K562 (cell line): ENCODE results near the gene FBN3. TPM values are rescaled to one million over a fixed set of nuclear protein-coding genes. Genes with fewer than 3 reads are reported as not detected.

Experiments used
- FOS ChIP-seq: IDR thresholded peaks from 3 replicates; pipeline ENCODE4 v1.6.1; 2011; ENCODE audit not compliant: insufficient read length; ENCODE audit errors: extremely low read depth
- PHF21A ChIP-seq: fragments of 450-650 bp; IDR thresholded peaks from 2 replicates; pipeline ENCODE4 v1.6.1; 2017; ENCODE audit warnings: low read depth, borderline replicate concordance
- SRSF3 ChIP-seq: fragments of 200-400 bp; formaldehyde crosslinking; IDR thresholded peaks from 2 replicates; pipeline ENCODE4 v1.6.1; 2016; ENCODE audit warnings: mild to moderate bottlenecking, low read length, moderate library complexity; ENCODE audit not compliant: insufficient read depth
- STAT5B ChIP-seq: fragments of 250-450 bp; sonication (Bioruptor Pico); IDR thresholded peaks from 2 replicates; pipeline ENCODE4 v1.8.0; 2021; ENCODE audit warnings: mild to moderate bottlenecking, inconsistent platforms
- TRIM24 ChIP-seq, 2 experiments: fragments of 450-650 bp; IDR thresholded peaks; 2 replicates each; pipeline ENCODE4 v1.6.1; 2016
- ZNF146 ChIP-seq: IDR thresholded peaks from one replicate; pipeline ENCODE4 v1.6.1; 2018; ENCODE audit warnings: missing compliant biosample characterization; ENCODE audit not compliant: unreplicated experiment
- polyA plus RNA-seq, 8 experiments: library from polyadenylated mRNA; depleted of rRNA in 4 of 8; stranded (reverse) in 5 of 8; unstranded in 3 of 8; fragments of >200 nt; fragmentation: Nextera tagmentation in 2 of 8; fragmentation: Illumina TruSeq in 1 of 8; extraction: Ambion mirVana in 2 of 8; extraction: Trizol in 1 of 8; gene quantifications; 2 replicates each; pipeline versions ENCODE4 v1.2.1 to v1.2.3, GENCODE V29; 2011 to 2014; ENCODE audit warnings: inconsistent platforms in 1 of 8, missing spikeins in 1 of 8
- total RNA-seq, 7 experiments: library from RNA; depleted of rRNA in 6 of 7; stranded (reverse); fragments of >200 nt in 6 of 7; fragmentation: Illumina TruSeq in 2 of 7; extraction: Trizol in 2 of 7; gene quantifications; 2 replicates each; pipeline versions ENCODE4 v1.2.1 to v1.2.3, GENCODE V29; 2011 to 2021; ENCODE audit warnings: low replicate concordance in 1 of 7
- TF ChIP-seq, protein P1 (sequence below): fragments of 450-650 bp; IDR thresholded peaks from 2 replicates; pipeline ENCODE4 v1.6.1; 2016; ENCODE audit warnings: low read depth
- TF ChIP-seq, protein P2 (sequence below): fragments of 250-450 bp; sonication (Bioruptor Pico); IDR thresholded peaks from 2 replicates; pipeline ENCODE4 v1.8.0; 2021; ENCODE audit warnings: moderate library complexity, mild to moderate bottlenecking, inconsistent platforms
- TF ChIP-seq, protein P3 (sequence below), 2 experiments: fragments of 450-650 bp; conservative IDR thresholded peaks; 2 replicates each; pipeline ENCODE4 v1.6.1; 2017; ENCODE audit warnings: mild to moderate bottlenecking in 2 of 2, moderate library complexity in 2 of 2
- TF ChIP-seq, protein P4 (sequence below): fragments of 250-450 bp; sonication (Bioruptor Pico); IDR thresholded peaks from 2 replicates; pipeline ENCODE4 v1.4.0; 2020; ENCODE audit warnings: mild to moderate bottlenecking, moderate library complexity
- TF ChIP-seq, protein P5 (sequence below): fragments of 250-450 bp; sonication (Bioruptor Pico); IDR thresholded peaks from 2 replicates; pipeline ENCODE4 v1.5.0; 2022; ENCODE audit warnings: mild to moderate bottlenecking

Gene FBN3
- total and polyA plus RNA-seq, 9 of the 15 experiments (the other 6 are each of a cell fraction or from before 2014, with no cell fraction given) = under 0.01 to 0.29 (median 0.01) TPM; not detected in 4

DNA sequence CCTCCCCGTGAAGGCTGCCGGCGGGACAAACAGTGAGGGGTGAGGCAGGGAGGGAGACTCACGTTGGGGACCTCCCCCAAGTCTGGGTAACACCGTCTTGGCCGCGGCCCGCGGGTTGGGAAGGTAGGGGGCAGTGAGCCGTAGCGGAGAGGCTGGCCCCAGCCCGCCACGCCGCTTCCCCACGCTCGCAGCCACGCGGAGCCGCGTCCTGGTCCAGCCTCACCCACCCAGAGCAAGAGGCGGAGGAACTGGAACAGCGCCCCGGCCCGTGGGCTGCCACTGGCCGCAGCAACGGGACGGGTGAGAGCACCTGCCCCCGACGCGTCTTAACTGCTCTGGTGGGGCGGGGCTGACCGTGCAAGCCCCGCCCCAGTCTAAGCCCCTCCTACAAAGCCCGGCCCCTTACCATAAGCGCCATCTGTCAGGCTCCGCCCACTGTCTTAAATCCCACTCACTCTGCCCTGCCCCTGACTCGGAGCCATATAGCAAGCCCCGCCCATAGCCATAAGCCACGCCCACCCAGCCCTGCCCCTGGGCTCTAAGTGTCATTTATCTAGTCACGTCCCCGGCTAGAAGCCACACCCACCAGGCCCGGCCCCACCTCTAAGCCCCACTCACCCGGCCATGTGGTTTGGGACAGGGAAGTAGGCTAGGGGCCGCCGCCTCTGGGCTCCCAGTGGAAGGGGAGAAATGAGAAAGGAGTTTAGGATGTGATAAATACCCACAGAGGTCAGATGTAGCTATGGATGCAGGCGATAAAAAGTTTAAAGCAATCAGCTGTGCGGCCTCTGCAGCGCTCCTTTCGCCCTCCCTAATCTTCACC is 98.9 kb downstream of the FBN3 start (continued):
- TF ChIP-seq, protein P1, sequence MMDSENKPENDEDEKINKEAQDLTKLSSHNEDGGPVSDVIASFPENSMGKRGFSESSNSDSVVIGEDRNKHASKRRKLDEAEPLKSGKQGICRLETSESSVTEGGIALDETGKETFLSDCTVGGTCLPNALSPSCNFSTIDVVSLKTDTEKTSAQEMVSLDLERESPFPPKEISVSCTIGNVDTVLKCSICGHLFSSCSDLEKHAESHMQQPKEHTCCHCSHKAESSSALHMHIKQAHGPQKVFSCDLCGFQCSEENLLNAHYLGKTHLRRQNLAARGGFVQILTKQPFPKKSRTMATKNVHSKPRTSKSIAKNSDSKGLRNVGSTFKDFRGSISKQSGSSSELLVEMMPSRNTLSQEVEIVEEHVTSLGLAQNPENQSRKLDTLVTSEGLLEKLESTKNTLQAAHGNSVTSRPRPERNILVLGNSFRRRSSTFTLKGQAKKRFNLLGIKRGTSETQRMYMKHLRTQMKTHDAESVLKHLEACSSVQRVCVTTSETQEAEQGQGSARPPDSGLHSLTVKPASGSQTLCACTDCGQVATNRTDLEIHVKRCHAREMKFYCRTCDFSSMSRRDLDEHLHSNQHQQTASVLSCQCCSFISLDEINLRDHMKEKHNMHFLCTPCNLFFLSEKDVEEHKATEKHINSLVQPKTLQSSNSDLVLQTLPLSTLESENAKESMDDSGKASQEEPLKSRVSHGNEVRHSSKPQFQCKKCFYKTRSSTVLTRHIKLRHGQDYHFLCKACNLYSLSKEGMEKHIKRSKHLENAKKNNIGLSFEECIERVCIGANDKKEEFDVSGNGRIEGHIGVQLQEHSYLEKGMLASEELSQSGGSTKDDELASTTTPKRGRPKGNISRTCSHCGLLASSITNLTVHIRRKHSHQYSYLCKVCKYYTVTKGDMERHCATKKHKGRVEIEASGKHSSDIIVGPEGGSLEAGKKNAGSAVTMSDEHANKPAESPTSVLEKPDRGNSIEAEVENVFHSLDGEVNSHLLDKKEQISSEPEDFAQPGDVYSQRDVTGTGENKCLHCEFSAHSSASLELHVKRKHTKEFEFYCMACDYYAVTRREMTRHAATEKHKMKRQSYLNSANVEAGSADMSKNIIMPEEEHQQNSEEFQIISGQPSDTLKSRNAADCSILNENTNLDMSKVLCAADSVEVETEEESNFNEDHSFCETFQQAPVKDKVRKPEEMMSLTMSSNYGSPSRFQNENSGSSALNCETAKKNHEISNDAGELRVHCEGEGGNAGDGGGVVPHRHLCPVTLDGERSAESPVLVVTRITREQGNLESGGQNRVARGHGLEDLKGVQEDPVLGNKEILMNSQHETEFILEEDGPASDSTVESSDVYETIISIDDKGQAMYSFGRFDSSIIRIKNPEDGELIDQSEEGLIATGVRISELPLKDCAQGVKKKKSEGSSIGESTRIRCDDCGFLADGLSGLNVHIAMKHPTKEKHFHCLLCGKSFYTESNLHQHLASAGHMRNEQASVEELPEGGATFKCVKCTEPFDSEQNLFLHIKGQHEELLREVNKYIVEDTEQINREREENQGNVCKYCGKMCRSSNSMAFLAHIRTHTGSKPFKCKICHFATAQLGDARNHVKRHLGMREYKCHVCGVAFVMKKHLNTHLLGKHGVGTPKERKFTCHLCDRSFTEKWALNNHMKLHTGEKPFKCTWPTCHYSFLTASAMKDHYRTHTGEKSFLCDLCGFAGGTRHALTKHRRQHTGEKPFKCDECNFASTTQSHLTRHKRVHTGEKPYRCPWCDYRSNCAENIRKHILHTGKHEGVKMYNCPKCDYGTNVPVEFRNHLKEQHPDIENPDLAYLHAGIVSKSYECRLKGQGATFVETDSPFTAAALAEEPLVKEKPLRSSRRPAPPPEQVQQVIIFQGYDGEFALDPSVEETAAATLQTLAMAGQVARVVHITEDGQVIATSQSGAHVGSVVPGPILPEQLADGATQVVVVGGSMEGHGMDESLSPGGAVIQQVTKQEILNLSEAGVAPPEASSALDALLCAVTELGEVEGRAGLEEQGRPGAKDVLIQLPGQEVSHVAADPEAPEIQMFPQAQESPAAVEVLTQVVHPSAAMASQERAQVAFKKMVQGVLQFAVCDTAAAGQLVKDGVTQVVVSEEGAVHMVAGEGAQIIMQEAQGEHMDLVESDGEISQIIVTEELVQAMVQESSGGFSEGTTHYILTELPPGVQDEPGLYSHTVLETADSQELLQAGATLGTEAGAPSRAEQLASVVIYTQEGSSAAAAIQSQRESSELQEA = no peak
- TF ChIP-seq SRSF3 (no peak), PHF21A (no peak), ZNF146 (CRISPR knock-in tag) (no peak), FOS (no peak), STAT5B (CRISPR knock-in tag) (no peak), TRIM24 (IDR thresholded peaks at IDR 0.05) (no peak)
- TF ChIP-seq, protein P2, sequence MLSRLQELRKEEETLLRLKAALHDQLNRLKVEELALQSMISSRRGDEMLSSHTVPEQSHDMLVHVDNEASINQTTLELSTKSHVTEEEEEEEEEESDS (CRISPR knock-in tag) = no peak
- TF ChIP-seq, protein P3, sequence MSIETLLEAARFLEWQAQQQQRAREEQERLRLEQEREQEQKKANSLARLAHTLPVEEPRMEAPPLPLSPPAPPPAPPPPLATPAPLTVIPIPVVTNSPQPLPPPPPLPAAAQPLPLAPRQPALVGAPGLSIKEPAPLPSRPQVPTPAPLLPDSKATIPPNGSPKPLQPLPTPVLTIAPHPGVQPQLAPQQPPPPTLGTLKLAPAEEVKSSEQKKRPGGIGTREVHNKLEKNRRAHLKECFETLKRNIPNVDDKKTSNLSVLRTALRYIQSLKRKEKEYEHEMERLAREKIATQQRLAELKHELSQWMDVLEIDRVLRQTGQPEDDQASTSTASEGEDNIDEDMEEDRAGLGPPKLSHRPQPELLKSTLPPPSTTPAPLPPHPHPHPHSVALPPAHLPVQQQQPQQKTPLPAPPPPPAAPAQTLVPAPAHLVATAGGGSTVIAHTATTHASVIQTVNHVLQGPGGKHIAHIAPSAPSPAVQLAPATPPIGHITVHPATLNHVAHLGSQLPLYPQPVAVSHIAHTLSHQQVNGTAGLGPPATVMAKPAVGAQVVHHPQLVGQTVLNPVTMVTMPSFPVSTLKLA (conservative IDR thresholded peaks at IDR 0.05) = peak; percentile 86 to 92
- TF ChIP-seq, protein P4, sequence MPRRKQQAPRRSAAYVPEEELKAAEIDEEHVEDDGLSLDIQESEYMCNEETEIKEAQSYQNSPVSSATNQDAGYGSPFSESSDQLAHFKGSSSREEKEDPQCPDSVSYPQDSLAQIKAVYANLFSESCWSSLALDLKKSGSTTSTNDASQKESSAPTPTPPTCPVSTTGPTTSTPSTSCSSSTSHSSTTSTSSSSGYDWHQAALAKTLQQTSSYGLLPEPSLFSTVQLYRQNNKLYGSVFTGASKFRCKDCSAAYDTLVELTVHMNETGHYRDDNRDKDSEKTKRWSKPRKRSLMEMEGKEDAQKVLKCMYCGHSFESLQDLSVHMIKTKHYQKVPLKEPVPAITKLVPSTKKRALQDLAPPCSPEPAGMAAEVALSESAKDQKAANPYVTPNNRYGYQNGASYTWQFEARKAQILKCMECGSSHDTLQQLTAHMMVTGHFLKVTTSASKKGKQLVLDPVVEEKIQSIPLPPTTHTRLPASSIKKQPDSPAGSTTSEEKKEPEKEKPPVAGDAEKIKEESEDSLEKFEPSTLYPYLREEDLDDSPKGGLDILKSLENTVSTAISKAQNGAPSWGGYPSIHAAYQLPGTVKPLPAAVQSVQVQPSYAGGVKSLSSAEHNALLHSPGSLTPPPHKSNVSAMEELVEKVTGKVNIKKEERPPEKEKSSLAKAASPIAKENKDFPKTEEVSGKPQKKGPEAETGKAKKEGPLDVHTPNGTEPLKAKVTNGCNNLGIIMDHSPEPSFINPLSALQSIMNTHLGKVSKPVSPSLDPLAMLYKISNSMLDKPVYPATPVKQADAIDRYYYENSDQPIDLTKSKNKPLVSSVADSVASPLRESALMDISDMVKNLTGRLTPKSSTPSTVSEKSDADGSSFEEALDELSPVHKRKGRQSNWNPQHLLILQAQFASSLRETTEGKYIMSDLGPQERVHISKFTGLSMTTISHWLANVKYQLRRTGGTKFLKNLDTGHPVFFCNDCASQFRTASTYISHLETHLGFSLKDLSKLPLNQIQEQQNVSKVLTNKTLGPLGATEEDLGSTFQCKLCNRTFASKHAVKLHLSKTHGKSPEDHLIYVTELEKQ (CRISPR knock-in tag) = no peak
- TF ChIP-seq, protein P5, sequence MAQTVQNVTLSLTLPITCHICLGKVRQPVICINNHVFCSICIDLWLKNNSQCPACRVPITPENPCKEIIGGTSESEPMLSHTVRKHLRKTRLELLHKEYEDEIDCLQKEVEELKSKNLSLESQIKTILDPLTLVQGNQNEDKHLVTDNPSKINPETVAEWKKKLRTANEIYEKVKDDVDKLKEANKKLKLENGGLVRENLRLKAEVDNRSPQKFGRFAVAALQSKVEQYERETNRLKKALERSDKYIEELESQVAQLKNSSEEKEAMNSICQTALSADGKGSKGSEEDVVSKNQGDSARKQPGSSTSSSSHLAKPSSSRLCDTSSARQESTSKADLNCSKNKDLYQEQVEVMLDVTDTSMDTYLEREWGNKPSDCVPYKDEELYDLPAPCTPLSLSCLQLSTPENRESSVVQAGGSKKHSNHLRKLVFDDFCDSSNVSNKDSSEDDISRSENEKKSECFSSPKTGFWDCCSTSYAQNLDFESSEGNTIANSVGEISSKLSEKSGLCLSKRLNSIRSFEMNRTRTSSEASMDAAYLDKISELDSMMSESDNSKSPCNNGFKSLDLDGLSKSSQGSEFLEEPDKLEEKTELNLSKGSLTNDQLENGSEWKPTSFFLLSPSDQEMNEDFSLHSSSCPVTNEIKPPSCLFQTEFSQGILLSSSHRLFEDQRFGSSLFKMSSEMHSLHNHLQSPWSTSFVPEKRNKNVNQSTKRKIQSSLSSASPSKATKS (CRISPR knock-in tag) = no peak
